HG03135 (cell line): ENCODE measurements around the gene POLE4.

Experiments used
- ATAC-seq: cut with Tn5 transposase; IDR thresholded peaks from one replicate; pipeline ENCODE4 v1.9.1; 2021; ENCODE audit warnings: mild to moderate bottlenecking, moderate library complexity; ENCODE audit not compliant: unreplicated experiment

POLE4 gene

GRCh38 chr2:74985978-74986609 is 27.7 kb downstream of the POLE4 start:
- ATAC-seq, result no peak

DNA sequence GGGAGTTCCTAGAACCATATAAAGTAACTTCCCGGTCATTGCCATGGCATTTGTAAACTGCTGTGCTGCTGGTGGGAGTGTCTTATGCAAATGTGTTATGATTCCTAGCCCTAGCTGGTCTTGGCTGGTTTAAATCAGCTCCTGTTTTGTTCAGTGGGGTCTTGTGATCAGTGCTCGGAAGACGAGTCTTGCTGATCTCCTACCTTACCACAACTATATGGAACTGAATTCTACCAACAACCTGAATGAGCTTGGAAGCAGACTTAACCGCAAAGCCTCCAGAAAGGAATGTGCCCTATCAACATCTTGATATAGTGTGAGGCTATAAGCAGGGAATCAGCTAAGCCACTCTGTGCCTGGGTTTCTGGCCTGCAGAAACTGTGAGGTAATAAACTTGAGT is 33.5 kb downstream of the POLE4 start:
- no peak for ATAC-seq

- no peak for ATAC-seq
Measured at GRCh38 chr2:74999468-74999867, 41.0 kb downstream of the POLE4 start.

GRCh38 chr2:75002007-75002406 is 43.6 kb downstream of the POLE4 start:
- no peak for ATAC-seq

- no peak for ATAC-seq
Measured at GRCh38 chr2:75003276-75003675, 44.8 kb downstream of the POLE4 start.

DNA sequence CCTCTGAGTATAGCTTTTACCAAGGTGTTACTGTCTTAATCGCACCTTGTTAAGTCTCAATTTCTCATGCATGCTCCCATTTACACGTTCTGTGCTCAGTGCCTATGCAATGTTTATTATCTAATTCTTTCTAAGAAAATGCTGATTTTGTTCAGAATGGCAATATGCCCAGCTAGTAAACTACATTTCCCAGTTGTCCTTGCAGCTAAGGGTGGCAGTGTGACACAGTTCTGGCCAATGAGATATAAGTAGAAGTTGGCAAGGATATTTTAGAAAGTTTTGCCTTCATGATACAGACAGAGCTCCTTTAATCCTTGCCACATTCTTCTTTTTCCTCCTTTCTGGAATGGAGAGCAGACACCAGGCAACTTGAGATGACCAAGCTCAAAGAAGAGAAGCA is 45.3 kb downstream of the POLE4 start:
- ATAC-seq, result no peak

- ATAC-seq, result no peak
Measured at GRCh38 chr2:75006041-75006440, 47.6 kb downstream of the POLE4 start.

GRCh38 chr2:75007061-75007460 is 48.6 kb downstream of the POLE4 start:
- no peak for ATAC-seq

- ATAC-seq, result no peak
Measured at GRCh38 chr2:75007819-75008218, 49.4 kb downstream of the POLE4 start.

GRCh38 chr2:75010571-75010970 is 52.1 kb downstream of the POLE4 start:
- no peak for ATAC-seq

GRCh38 chr2:75012080-75012479 is 53.6 kb downstream of the POLE4 start:
- ATAC-seq, result no peak

GRCh38 chr2:75018162-75018561 is 59.7 kb downstream of the POLE4 start:
- ATAC-seq, result no peak
